Epithelial cell of proximal tubule (primary cell): ENCODE results near the gene PRDM16. TPM values are rescaled to one million over a fixed set of nuclear protein-coding genes. Genes with fewer than 3 reads are reported as not detected.

ENCODE experiments used
- DNase-seq: peaks from one replicate; pipeline ENCODE4 v3.0.0-alpha.2; 2011; ENCODE audit warnings: low read depth
- H3K4me3 ChIP-seq: 2 replicates; pipeline ENCODE4 v1.5.1; 2011; ENCODE audit warnings: low read depth, mild to moderate bottlenecking, low read length
- total RNA-seq: library from RNA; depleted of rRNA; stranded (reverse); fragments of >200 nt; gene quantifications from 2 replicates; pipeline ENCODE4 v1.2.3, GENCODE V29; 2015
- TF ChIP-seq, protein P1 (sequence below): conservative IDR thresholded peaks from 2 replicates; pipeline ENCODE4 v1.5.1; 2012; ENCODE audit warnings: low read depth, mild to moderate bottlenecking, low read length

Gene PRDM16
- total RNA-seq, 1 donor from 2014 or later, result 0.06 TPM

DNA sequence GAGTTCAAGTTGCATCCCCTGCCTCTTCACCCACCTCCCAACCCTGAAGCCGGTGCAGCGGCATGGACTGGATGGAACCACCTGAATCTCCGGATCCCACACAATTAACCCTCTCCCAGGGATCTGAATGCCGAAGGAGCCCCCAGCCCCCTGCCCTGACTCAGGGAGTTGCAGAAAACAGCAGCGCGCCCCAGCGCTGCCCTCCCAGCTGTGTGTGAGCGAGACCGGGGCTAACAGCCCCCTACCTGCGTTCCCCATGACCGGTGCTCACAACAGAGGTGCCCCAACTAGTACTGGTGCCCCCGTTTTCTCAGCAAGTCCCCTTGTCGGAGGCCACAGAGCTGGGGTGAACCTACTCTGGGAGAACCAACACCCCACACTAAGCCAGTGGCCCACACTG, 136.8 kb downstream of the PRDM16 start:
- TF ChIP-seq, protein P1, sequence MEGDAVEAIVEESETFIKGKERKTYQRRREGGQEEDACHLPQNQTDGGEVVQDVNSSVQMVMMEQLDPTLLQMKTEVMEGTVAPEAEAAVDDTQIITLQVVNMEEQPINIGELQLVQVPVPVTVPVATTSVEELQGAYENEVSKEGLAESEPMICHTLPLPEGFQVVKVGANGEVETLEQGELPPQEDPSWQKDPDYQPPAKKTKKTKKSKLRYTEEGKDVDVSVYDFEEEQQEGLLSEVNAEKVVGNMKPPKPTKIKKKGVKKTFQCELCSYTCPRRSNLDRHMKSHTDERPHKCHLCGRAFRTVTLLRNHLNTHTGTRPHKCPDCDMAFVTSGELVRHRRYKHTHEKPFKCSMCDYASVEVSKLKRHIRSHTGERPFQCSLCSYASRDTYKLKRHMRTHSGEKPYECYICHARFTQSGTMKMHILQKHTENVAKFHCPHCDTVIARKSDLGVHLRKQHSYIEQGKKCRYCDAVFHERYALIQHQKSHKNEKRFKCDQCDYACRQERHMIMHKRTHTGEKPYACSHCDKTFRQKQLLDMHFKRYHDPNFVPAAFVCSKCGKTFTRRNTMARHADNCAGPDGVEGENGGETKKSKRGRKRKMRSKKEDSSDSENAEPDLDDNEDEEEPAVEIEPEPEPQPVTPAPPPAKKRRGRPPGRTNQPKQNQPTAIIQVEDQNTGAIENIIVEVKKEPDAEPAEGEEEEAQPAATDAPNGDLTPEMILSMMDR, result no peak
- H3K4me3 ChIP-seq, result no peak overlapping the region

DNA sequence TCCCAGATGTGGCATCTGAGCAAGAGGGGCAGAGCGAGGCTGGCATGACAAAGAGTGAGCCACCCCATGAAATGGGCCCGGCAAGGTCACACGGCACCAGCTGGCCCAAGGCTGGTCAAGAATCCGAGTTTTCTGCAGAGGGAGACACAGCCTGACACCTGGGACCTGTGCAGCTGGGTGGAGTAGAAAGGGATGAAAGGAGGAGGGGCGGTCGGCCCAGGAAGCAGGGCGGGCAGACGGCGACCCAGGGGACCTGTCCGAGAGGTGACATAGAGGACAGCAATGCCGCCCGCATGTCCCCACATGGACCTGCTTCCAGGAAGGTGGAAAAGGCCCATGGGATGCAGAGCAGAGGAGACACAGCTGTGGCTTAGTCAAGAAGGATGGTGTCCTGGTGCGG, 137.7 kb downstream of the PRDM16 start:
- TF ChIP-seq, protein P1, result no peak
- no peak overlapping the region for H3K4me3 ChIP-seq
- DNase-seq, result no peak

More for the DNA sequence above, 136.8 kb downstream of the PRDM16 start:
- DNase-seq, result no peak

DNA sequence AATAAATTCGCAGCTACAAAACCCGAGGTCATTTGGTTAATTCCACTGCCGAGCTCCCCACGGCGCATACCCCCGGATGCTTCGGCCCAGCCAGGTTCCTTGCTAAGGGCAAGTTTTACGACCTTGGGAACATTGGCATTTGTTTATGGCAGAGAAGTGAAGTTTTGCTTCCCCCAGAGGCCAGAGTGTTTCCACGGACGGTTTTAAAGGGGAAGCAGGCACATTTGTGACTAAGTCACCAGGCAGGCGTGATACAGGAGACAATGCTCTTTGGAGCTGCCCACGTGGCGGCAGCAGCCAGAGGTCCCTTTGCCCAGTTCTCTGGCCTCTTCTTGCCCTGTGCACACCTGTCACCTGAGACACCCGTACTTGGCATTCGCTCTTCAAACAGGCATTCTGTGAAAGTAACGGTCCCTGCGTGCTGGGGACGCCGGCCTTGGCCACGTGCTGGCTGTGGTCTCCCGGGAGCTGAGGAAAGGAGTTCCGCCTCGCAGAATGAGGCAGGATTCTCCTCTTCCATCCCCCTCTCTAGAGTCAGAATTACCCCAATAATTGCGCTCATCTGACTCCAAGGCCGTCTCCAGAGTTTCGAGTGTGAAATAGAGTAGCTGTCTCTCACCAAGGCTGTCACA, 138.3 kb downstream of the PRDM16 start:
- H3K4me3 ChIP-seq, result no peak overlapping the region
- DNase-seq, result no peak
- TF ChIP-seq, protein P1, result no peak

DNA sequence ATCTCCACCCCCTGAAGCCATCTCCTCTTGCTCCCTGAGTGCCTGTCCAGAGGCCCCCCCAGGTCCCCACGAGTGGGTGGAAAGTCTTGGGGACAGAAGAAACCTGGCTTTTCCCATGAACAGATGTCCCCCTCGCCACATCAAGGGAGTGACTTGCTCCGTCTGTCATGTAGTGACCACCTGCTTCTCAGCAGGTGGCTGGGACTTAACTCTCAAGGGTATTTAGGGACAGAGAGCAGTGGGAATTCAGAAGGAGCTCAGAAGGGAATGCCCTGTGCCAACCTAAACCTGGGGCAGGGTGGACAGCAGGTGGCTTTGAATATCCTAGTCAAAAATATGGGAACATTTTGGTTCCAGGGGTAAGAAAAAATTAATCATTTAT, 139.8 kb downstream of the PRDM16 start:
- DNase-seq, result no peak
- TF ChIP-seq, protein P1, result no peak
- no peak overlapping the region for H3K4me3 ChIP-seq

DNA sequence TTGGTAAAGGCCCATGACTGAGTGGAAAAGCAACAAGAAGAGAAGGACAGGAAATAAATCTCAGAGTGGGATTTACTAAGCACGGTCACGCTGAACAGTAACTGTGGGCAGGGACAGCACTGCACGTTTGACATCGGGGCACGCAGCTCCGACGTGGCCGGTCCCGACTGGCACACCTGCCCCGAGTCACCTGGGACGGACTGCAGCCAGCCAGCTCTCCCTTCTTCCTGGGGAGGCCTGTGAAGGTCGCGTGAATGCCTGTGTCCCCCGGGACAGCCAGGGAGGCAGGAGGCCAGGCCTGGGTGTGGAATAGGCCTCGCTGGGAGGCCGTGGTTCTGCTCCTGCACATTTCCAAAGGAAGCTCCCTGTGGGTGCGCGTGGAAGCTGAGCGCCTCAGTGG, 140.2 kb downstream of the PRDM16 start:
- TF ChIP-seq, protein P1, result no peak
- no peak for DNase-seq
- H3K4me3 ChIP-seq, result no peak overlapping the region

DNA sequence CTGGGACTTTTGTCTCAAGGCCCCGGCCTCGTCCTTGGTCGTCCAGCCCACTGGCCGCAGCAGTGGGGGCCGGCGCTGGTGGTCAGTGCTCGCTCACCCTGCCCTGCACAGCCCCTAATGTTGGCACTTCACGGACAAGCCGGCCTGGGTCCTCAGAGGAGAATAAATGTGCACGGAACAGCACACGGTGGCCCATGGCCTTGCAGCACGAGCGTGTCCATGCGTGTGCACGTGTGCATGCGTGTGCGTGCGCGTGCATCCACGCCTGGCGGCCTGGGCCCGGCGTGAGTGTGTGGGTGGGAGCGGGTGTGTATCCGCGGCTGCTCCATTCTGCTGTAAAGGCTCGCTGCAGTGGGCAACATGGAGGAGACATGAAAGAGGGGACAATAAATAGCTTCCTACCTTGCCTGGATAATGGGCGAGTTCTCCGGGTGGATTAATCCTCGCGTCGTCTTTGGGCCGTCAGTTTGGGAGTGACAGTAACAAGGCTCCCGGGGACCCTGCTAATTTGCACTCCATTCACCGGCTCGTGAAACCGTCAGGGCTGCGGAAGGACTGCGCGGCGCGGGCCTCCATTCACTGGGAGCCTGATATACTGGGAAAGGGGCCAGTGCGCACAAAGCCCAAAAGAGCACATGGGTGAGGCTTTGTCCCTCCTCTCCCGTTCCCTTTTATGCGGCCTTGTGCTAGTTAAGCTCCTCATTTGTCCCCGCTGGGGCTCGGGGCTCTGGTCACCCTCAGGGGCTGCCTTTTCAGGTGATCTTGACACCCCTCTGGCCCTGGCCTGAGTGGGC, 142.8 kb downstream of the PRDM16 start:
- TF ChIP-seq, protein P1, result no peak
- DNase-seq, result no peak
- no peak overlapping the region for H3K4me3 ChIP-seq
